UCSD-AML1 (cell line): ENCODE results near the gene VPS13C.

Source experiments
- DNase-seq: peaks from one replicate; lab custom pipeline; 2025; ENCODE audit not compliant: unreplicated experiment; lab: John Stamatoyannopoulos, UW

VPS13C gene

DNA sequence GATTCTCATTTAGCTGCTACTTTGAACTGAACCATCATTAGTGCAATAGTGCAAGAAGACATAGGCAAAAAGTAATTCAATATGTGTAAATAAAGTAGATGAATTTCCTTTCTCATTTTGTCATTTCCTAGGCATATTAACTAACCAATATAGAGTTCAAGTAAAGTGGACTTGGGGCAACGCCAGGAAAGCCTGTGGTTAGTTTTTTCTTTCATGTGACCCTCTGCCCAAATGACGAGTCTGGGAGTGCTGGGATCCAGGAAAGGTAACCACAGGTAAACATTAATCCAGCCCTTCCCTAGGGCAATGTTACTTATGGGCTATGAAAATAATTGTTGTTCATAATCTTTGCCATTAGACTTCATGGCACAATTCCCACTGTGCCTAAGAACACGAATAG lies 181.0 kb downstream of the VPS13C start:
- DNase-seq = no peak

DNA sequence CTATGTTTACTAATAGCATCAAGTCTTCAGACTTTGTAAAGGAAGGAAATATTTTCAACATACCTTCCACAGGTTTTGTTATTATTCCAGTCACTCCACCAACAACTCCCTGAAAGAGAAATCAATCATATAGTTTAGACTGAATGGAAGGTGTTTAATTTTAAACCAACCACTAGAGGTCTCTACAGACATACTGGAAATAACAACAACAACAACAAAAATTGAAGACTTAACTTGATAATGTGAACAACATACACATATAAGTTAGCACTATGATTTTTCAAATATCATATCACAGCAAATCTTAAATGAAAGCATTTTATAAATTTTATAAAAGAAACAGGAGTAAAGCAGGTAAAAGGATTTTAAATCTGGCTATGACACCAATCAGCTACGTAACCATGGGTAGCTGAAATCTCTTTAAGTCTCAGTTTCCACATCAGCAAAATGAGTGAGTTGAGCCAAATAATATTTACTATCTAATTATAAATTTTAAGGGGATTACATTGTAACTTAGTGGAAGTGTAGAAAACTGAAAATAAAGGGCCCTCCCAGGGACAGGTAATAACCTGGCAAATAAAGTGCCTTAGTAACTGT lies 188.2 kb downstream of the VPS13C start:
- no peak for DNase-seq

GRCh38 chr15:61869656-61870055 lies 190.6 kb downstream of the VPS13C start:
- DNase-seq = no peak

DNA sequence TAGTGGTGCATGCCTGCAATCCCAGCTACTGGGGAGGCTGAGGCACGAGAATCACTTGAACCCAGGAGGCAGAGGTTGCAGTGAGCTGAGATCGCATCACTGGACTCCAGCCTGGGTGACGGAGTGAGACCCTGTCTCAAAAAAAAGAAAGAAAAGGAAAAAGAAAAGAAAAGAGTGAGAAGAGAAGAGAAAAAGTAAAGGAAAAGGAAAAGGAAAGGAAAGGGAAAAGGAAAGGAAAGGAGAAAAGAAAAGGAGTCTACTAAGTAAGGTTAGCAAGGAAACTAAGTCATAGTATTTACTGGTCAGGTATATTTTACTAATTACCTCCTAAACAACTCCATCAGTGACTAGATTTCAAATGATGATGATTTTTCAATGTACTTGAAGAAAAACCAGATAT lies 198.3 kb downstream of the VPS13C start:
- no peak for DNase-seq

DNA sequence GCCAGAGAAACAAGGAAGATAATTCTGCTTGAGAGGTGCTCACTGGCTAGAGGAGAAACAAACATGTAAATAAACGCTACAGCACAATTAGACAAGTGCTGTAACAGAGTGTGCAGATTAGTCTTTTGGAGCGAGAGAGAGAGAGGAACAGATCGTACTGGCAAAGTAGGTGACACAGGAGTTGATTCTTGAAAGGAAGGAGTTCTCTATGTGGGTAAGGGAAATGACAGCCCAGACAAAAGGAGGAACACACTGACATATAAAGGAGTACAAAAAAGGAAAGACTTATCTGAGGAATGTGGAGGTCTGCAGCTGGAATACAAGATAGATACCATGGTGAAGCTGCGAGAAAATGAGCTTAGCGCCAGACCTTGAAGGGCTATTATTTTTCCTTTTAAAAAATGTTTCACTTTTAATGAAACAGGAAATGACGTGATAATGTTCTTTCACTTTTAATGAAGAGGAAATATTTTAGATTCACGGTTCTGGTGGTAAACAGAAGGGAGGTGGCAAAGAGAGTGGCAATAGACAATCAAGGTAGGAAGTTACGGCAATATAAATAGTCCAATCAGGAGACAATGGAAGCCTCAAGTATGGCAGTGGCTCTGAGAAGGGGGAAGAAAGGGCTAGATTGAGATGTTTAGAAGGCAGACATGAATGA lies 202.9 kb downstream of the VPS13C start:
- DNase-seq = no peak

DNA sequence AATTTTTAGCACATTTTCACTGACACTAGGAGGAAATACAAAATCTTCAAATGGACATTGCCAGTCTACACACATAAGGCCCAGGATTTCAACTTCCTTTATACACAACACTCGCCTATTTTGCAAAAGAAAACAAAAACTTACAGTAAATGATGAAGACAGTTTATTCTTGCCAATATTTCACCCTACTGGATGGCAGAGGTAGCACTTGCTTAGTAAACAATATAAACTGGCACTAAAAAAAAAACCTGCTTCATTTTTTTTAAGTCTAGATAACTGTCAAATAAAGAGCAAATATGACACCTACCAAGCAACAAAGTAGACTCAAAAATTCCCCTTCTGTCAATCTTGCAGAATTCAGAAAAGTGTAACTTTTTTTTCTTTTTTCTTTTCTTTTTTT lies 204.0 kb downstream of the VPS13C start:
- DNase-seq = no peak

DNA sequence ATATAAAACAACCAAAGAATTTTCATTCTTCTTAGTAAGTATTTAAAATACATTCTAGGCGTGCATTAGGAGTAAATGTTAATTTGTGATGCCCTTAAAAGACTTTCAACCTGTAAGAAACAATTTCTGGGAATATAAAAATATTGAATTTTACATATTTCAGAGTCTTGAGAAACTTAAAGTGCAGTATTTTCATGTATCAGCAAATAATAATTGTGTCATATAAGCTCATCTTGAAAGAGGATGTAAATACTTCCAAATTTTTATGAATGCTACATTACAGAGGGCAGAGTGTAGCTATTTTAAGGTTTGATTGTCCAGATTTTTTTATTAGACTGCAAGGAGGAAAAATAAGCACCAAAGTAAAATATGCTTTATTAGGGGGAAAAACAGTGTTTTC lies 207.1 kb downstream of the VPS13C start:
- no peak for DNase-seq

GRCh38 chr15:61851955-61852354 lies 208.3 kb downstream of the VPS13C start:
- no peak for DNase-seq

GRCh38 chr15:61849447-61849846 lies 210.8 kb downstream of the VPS13C start:
- no peak for DNase-seq

- DNase-seq = no peak
These were observed 218.8 kb downstream of the VPS13C start for GRCh38 chr15:61841466-61841865.

DNA sequence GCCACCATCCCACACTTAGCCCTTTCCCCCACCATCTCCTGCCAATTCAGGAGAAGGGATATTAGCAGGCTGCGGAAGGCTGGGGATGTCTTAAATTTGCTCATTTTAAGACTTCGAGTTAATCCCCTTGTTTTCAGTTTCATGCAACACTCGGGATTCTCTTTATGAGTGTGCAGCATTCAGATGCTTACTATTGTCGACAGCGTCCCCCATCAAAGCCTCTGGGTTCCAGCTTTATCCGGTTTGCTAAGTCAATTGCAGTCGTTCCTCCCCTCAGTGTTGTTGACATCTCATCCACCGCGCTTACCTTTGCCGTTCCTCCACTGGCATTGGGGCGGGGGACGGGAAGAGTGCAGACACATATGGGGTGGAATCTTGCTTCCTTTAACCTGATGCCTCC lies 220.2 kb downstream of the VPS13C start:
- DNase-seq = no peak

- DNase-seq = no peak
These were observed 220.7 kb downstream of the VPS13C start for GRCh38 chr15:61839546-61839945.

DNA sequence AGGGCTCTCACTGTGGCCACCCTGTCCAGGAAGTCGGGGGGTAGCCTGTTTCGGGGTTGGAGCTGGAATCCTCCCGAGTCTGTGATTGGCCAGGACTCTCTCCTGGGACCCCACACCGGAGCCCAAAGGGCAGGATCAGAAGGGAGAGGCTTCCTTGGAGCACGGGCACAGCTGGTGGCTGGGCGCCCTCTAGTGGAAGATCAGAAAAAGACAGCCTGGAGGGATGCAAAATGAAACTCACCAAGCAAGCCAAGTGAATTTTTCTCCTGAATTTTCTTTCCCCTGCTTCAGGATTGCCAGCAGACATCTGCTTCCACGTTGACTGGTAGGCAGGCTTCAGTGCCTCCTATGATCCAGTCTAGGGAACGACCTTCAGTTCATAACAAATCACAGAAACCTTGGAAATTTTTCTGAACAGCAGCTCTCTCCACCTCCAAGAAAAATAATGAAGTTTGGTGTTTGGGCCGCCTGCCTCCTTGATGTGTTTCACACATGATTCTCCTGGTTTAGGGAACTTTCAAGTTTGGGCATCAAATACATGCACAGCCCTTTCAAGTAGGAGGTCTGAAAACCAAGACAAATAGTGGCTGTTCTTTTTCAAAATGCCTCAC lies 224.6 kb downstream of the VPS13C start:
- peak; percentile 39 for DNase-seq

DNA sequence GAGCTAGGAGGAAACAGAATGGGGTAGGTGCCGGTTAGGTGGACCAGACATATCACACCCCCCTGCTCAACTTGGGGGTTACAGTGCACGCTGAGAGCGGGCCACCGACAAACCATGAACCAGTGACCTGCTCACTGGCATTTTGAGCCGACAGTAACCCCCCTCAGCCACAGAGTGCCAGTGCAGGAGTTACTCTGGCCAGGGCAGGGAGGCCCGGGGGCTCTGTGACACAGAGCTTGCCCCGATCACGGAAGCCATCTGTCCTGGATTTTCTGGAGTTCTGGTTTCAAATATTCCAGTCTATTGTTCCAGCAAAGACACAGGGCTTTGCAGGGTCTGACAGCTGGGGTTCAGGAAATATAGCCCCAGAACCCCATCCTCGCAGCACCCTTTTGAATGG lies 225.2 kb downstream of the VPS13C start:
- DNase-seq = no peak

GRCh38 chr15:61834076-61834697 lies 226.1 kb downstream of the VPS13C start:
- DNase-seq = peak; percentile 70

- DNase-seq = no peak
These were observed 228.0 kb downstream of the VPS13C start for GRCh38 chr15:61832223-61832622.

GRCh38 chr15:61831505-61831921 lies 228.7 kb downstream of the VPS13C start:
- DNase-seq = no peak

- no peak for DNase-seq
These were observed 229.5 kb downstream of the VPS13C start for GRCh38 chr15:61830536-61831330.

GRCh38 chr15:61829514-61829889 lies 230.7 kb downstream of the VPS13C start:
- DNase-seq = no peak

GRCh38 chr15:61828860-61829513 lies 231.3 kb downstream of the VPS13C start:
- DNase-seq = no peak

DNA sequence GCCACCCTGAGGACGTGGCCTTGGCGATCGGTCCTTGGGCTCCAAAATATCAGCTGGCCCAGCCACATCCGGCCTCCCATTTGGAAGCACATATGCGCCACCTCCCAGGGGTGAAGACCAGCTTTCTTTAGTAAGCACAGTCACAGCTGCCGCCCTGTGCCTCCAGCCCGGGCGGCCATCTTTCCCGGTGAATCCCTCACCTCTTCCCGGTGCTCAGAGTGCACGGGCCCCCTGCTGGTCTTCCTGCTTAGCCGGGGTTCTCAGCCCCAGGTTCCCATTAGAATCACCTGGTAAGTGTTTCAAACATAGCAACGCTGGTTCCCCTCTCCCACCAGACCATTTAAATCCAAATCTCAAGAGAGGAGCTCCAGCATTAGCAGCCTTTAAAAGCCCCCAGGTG lies 232.2 kb downstream of the VPS13C start:
- no peak for DNase-seq
